Measurements from ENCODE around the gene CFI.
"Not testable (repeated sequence)": the region's sequence is repeated elsewhere in the genome, so short reads cannot be mapped to it uniquely, and the experiment has no call there.

CFI gene

GRCh38 chr4:109811707-109812106 is 9.9 kb upstream of the CFI start:
- no peaks in the 10 kb centered on the region for H3K9me3 Mint-ChIP-seq
- no peak overlapping the region for H3K27ac Mint-ChIP-seq
- ATAC-seq = no peak
- H3K27me3 Mint-ChIP-seq = peaks cover 8% of the 10 kb centered on the region
- peaks cover 20% of the 10 kb centered on the region for H3K4me1 Mint-ChIP-seq
- H3K36me3 Mint-ChIP-seq = peaks cover 11% of the 10 kb centered on the region
- no peak overlapping the region for H3K4me3 Mint-ChIP-seq

- Mint-ChIP-seq H3K36me3 (peaks cover 4% of the 10 kb centered on the region), H3K9me3 (no peaks in the 10 kb centered on the region), H3K27me3 (peaks cover 8% of the 10 kb centered on the region), H3K4me3 (no peak overlapping the region), H3K27ac (no peak overlapping the region), H3K4me1 (peaks cover 11% of the 10 kb centered on the region)
- ATAC-seq = no peak
These were observed 9.0 kb upstream of the CFI start for GRCh38 chr4:109810552-109811387.

GRCh38 chr4:109809655-109810054 is 7.9 kb upstream of the CFI start:
- H3K36me3 Mint-ChIP-seq = no peaks in the 10 kb centered on the region

GRCh38 chr4:109803924-109804571 is 2.2 kb upstream of the CFI start:
- ATAC-seq = no peak
- H3K27ac Mint-ChIP-seq = no peak overlapping the region
- H3K36me3 Mint-ChIP-seq = no peaks in the 10 kb centered on the region
- H3K4me3 Mint-ChIP-seq = no peak overlapping the region
- H3K9me3 Mint-ChIP-seq = no peaks in the 10 kb centered on the region
- H3K4me1 Mint-ChIP-seq = no peaks in the 10 kb centered on the region
- peaks cover 17% of the 10 kb centered on the region for H3K27me3 Mint-ChIP-seq

More at GRCh38 chr4:109809655-109810054, 7.9 kb upstream of the CFI start:
- Mint-ChIP-seq H3K4me1 (peaks cover 3% of the 10 kb centered on the region), H3K4me3 (no peak overlapping the region), H3K27me3 (peaks cover 17% of the 10 kb centered on the region), H3K27ac (no peak overlapping the region), H3K9me3 (no peaks in the 10 kb centered on the region)
- no peak for ATAC-seq

GRCh38 chr4:109801099-109801789 is 555 bp downstream of the CFI start:
- no peak overlapping the region for H3K4me3 Mint-ChIP-seq
- H3K9me3 Mint-ChIP-seq = no peaks in the 10 kb centered on the region
- H3K27me3 Mint-ChIP-seq = peaks cover 9% of the 10 kb centered on the region
- H3K27ac Mint-ChIP-seq = no peak overlapping the region
- H3K4me1 Mint-ChIP-seq = no peaks in the 10 kb centered on the region
- H3K36me3 Mint-ChIP-seq = no peaks in the 10 kb centered on the region
- ATAC-seq = no peak

GRCh38 chr4:109798866-109799265 is 2.9 kb downstream of the CFI start:
- peak; percentile 41 for ATAC-seq
- peaks cover 16% of the 10 kb centered on the region for H3K27me3 Mint-ChIP-seq
- peaks cover 9% of the 10 kb centered on the region for H3K9me3 Mint-ChIP-seq
- no peaks in the 10 kb centered on the region for H3K4me1 Mint-ChIP-seq
- H3K36me3 Mint-ChIP-seq = peaks cover 6% of the 10 kb centered on the region
- H3K4me3 Mint-ChIP-seq = no peak overlapping the region
- no peak overlapping the region for H3K27ac Mint-ChIP-seq

GRCh38 chr4:109795059-109795458 is 6.7 kb downstream of the CFI start:
- H3K36me3 Mint-ChIP-seq = peaks cover 6% of the 10 kb centered on the region
- peaks cover 28% of the 10 kb centered on the region for H3K27me3 Mint-ChIP-seq
- H3K9me3 Mint-ChIP-seq = peaks cover 9% of the 10 kb centered on the region
- H3K4me3 Mint-ChIP-seq = no peak overlapping the region
- ATAC-seq = no peak
- no peaks in the 10 kb centered on the region for H3K4me1 Mint-ChIP-seq
- no peak overlapping the region for H3K27ac Mint-ChIP-seq

GRCh38 chr4:109787807-109788206 is 14.0 kb downstream of the CFI start:
- Mint-ChIP-seq H3K27me3 (peaks cover 5% of the 10 kb centered on the region), H3K9me3 (peaks cover 3% of the 10 kb centered on the region), H3K27ac (no peak overlapping the region), H3K36me3 (no peaks in the 10 kb centered on the region), H3K4me1 (no peaks in the 10 kb centered on the region), H3K4me3 (no peak overlapping the region)
- no peak for ATAC-seq

GRCh38 chr4:109786846-109787245 is 15.0 kb downstream of the CFI start:
- H3K4me3 Mint-ChIP-seq = no peak overlapping the region
- H3K36me3 Mint-ChIP-seq = no peaks in the 10 kb centered on the region
- no peaks in the 10 kb centered on the region for H3K4me1 Mint-ChIP-seq
- no peak for ATAC-seq
- H3K27me3 Mint-ChIP-seq = no peaks in the 10 kb centered on the region
- H3K27ac Mint-ChIP-seq = no peak overlapping the region
- peaks cover 3% of the 10 kb centered on the region for H3K9me3 Mint-ChIP-seq

GRCh38 chr4:109782092-109782491 is 19.7 kb downstream of the CFI start:
- not testable (repeated sequence) for H3K27ac Mint-ChIP-seq, H3K4me1 Mint-ChIP-seq, H3K9me3 Mint-ChIP-seq, ATAC-seq, H3K36me3 Mint-ChIP-seq, H3K4me3 Mint-ChIP-seq, H3K27me3 Mint-ChIP-seq

- no peaks in the 10 kb centered on the region for H3K4me1 Mint-ChIP-seq
- no peak for ATAC-seq
- H3K27ac Mint-ChIP-seq = no peak overlapping the region
These were observed 36.9 kb downstream of the CFI start for GRCh38 chr4:109764789-109765402.

GRCh38 chr4:109764376-109764775 is 37.4 kb downstream of the CFI start:
- no peak overlapping the region for H3K27ac Mint-ChIP-seq
- peaks cover 19% of the 10 kb centered on the region for H3K27me3 Mint-ChIP-seq
- no peaks in the 10 kb centered on the region for H3K4me1 Mint-ChIP-seq
- no peak for ATAC-seq
- no peak overlapping the region for H3K4me3 Mint-ChIP-seq
- H3K36me3 Mint-ChIP-seq = no peaks in the 10 kb centered on the region
- no peaks in the 10 kb centered on the region for H3K9me3 Mint-ChIP-seq

More at GRCh38 chr4:109764789-109765402, 36.9 kb downstream of the CFI start:
- H3K4me3 Mint-ChIP-seq = no peak overlapping the region
- no peaks in the 10 kb centered on the region for H3K36me3 Mint-ChIP-seq
- H3K9me3 Mint-ChIP-seq = no peaks in the 10 kb centered on the region
- peaks cover 25% of the 10 kb centered on the region for H3K27me3 Mint-ChIP-seq

- no peaks in the 10 kb centered on the region for H3K4me1 Mint-ChIP-seq
- H3K9me3 Mint-ChIP-seq = no peaks in the 10 kb centered on the region
- H3K27me3 Mint-ChIP-seq = peaks cover 31% of the 10 kb centered on the region
- no peaks in the 10 kb centered on the region for H3K36me3 Mint-ChIP-seq
- ATAC-seq = no peak
- no peak overlapping the region for H3K4me3 Mint-ChIP-seq
- no peak overlapping the region for H3K27ac Mint-ChIP-seq
These were observed 41.1 kb downstream of the CFI start for GRCh38 chr4:109760682-109761081.

- H3K27me3 Mint-ChIP-seq = peaks cover 29% of the 10 kb centered on the region
- no peaks in the 10 kb centered on the region for H3K36me3 Mint-ChIP-seq
- no peaks in the 10 kb centered on the region for H3K9me3 Mint-ChIP-seq
- no peak overlapping the region for H3K4me3 Mint-ChIP-seq
- no peak overlapping the region for H3K27ac Mint-ChIP-seq
- ATAC-seq = no peak
- H3K4me1 Mint-ChIP-seq = no peaks in the 10 kb centered on the region
These were observed 46.1 kb downstream of the CFI start for GRCh38 chr4:109755656-109756055.
